ENCODE data around the gene CCDC141.

GRCh38 chr2:178825183-178825582 is 224.8 kb downstream of the CCDC141 start:
- TF ChIP-seq GATA2 (IDR thresholded peaks at IDR 0.05; ENCODE audit: low read depth, low read length): no peak
- no peak for TF ChIP-seq GATA3 (IDR thresholded peaks at IDR 0.05; ENCODE audit: low read depth, low read length)

Measured in SH-SY5Y (cell line).